ENCODE measurements around the gene CCDC178.

The CCDC178 gene

GRCh38 chr18:33269223-33269622, 171.3 kb downstream of the CCDC178 start:
- TF ChIP-seq FOXP2 (optimal IDR thresholded peaks at IDR 0.05; ENCODE audit: borderline replicate concordance, extremely low read depth, extremely low read length, insufficient read depth) (no peak), TAF1 (IDR thresholded peaks at IDR 0.05; ENCODE audit: borderline replicate concordance, insufficient read depth, low read length) (no peak), SIN3A (IDR thresholded peaks at IDR 0.05; ENCODE audit: borderline replicate concordance, insufficient read depth, low read length) (no peak), POLR2AphosphoS5 (IDR thresholded peaks at IDR 0.05; ENCODE audit: low read depth, low read length) (no peak)
- TF ChIP-seq, protein P1, sequence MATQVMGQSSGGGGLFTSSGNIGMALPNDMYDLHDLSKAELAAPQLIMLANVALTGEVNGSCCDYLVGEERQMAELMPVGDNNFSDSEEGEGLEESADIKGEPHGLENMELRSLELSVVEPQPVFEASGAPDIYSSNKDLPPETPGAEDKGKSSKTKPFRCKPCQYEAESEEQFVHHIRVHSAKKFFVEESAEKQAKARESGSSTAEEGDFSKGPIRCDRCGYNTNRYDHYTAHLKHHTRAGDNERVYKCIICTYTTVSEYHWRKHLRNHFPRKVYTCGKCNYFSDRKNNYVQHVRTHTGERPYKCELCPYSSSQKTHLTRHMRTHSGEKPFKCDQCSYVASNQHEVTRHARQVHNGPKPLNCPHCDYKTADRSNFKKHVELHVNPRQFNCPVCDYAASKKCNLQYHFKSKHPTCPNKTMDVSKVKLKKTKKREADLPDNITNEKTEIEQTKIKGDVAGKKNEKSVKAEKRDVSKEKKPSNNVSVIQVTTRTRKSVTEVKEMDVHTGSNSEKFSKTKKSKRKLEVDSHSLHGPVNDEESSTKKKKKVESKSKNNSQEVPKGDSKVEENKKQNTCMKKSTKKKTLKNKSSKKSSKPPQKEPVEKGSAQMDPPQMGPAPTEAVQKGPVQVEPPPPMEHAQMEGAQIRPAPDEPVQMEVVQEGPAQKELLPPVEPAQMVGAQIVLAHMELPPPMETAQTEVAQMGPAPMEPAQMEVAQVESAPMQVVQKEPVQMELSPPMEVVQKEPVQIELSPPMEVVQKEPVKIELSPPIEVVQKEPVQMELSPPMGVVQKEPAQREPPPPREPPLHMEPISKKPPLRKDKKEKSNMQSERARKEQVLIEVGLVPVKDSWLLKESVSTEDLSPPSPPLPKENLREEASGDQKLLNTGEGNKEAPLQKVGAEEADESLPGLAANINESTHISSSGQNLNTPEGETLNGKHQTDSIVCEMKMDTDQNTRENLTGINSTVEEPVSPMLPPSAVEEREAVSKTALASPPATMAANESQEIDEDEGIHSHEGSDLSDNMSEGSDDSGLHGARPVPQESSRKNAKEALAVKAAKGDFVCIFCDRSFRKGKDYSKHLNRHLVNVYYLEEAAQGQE (IDR thresholded peaks at IDR 0.05; ENCODE audit: insufficient read depth in 1 of 2, low read depth in 2 of 2, low read length in 2 of 2) = no peak

DNA sequence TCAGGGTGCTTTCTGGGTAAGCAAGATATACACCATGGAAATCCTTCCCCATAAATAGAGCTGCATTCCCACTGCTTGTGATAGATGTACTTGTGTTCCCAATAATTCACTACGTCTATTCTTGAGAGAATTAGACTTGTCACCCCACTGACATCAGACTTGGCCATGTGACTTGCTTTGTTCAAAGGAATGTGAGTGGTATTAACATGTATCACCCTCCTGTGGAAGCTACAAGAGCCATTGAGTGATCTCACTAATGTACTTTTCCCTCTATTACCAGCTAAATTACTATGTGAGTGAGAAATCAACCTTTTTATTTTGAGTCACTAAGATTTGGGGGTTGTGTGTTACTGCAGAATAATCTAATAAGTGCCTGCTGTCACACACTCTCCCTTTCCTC, 176.0 kb downstream of the CCDC178 start:
- TF ChIP-seq, protein P1 (IDR thresholded peaks at IDR 0.05; ENCODE audit: insufficient read depth in 1 of 2, low read depth in 2 of 2, low read length in 2 of 2) = no peak
- TF ChIP-seq TAF1 (IDR thresholded peaks at IDR 0.05; ENCODE audit: borderline replicate concordance, insufficient read depth, low read length) (no peak), SIN3A (IDR thresholded peaks at IDR 0.05; ENCODE audit: borderline replicate concordance, insufficient read depth, low read length) (no peak), FOXP2 (optimal IDR thresholded peaks at IDR 0.05; ENCODE audit: borderline replicate concordance, extremely low read depth, extremely low read length, insufficient read depth) (no peak), POLR2AphosphoS5 (IDR thresholded peaks at IDR 0.05; ENCODE audit: low read depth, low read length) (no peak)

- TF ChIP-seq, protein P1 (IDR thresholded peaks at IDR 0.05; ENCODE audit: insufficient read depth in 1 of 2, low read depth in 2 of 2, low read length in 2 of 2) = no peak
- TF ChIP-seq SIN3A (IDR thresholded peaks at IDR 0.05; ENCODE audit: borderline replicate concordance, insufficient read depth, low read length) = no peak
- TF ChIP-seq POLR2AphosphoS5 (IDR thresholded peaks at IDR 0.05; ENCODE audit: low read depth, low read length) = no peak
- TF ChIP-seq TAF1 (IDR thresholded peaks at IDR 0.05; ENCODE audit: borderline replicate concordance, insufficient read depth, low read length) = no peak
- no peak for TF ChIP-seq FOXP2 (optimal IDR thresholded peaks at IDR 0.05; ENCODE audit: borderline replicate concordance, extremely low read depth, extremely low read length, insufficient read depth)
Observed at GRCh38 chr18:33239298-33239697, 201.2 kb downstream of the CCDC178 start.

DNA sequence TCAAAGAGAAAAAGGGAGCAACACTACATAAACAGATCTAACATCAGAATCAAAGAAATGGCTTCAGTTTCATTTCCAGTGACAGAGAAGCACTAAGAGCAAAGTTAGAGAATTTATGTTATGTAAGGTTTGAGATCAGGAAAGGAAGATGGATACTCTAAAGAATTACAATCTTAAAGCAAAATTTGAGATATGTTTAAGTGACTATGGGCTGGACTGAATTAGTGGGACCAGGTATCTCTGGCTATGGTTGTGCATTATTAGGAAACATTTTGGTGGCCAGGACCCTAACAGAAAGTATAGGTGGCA, 208.2 kb downstream of the CCDC178 start:
- TF ChIP-seq POLR2AphosphoS5 (IDR thresholded peaks at IDR 0.05; ENCODE audit: low read depth, low read length) (no peak), TAF1 (IDR thresholded peaks at IDR 0.05; ENCODE audit: borderline replicate concordance, insufficient read depth, low read length) (no peak), FOXP2 (optimal IDR thresholded peaks at IDR 0.05; ENCODE audit: borderline replicate concordance, extremely low read depth, extremely low read length, insufficient read depth) (no peak), SIN3A (IDR thresholded peaks at IDR 0.05; ENCODE audit: borderline replicate concordance, insufficient read depth, low read length) (no peak)
- TF ChIP-seq, protein P1 (IDR thresholded peaks at IDR 0.05; ENCODE audit: insufficient read depth in 1 of 2, low read depth in 2 of 2, low read length in 2 of 2) = no peak
